ENCODE results near the gene TACR1.
"Not testable (repeated sequence)": the region's sequence is repeated elsewhere in the genome, so short reads cannot be mapped to it uniquely, and the experiment has no call there.

Gene TACR1

DNA sequence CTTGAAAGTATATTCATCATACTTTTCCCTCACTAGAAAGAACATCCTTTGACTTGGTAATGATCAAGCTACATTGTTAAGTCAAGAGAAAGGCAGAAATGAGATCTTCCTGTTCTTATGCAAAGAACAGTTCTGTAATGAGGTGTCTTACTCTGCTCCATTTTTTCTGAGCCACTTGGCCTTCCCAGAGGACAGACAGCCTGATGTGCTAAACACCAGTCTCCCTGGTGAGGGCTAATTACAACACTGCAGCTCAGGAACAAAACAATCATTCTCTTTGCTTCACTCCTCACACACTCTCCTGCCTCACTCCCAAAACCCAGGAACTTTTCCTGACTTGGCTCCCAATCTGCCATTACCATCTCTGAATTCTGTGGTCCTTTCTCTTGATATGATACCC, 25.6 kb downstream of the TACR1 start:
- Histone ChIP-seq H3K27me3 (ENCODE audit: insufficient read depth, low read length) (no peaks in the 10 kb centered on the region), H3K79me2 (ENCODE audit: control insufficient read depth, insufficient read depth, low read length, unreplicated experiment) (no peaks in the 10 kb centered on the region), H3K36me3 (ENCODE audit: insufficient read depth, low read length) (no peaks in the 10 kb centered on the region), H2AFZ (ENCODE audit: low read length, unreplicated experiment) (no peak overlapping the region), H3K4me3 (ENCODE audit: low read depth, low read length) (no peak overlapping the region), H3K4me1 (ENCODE audit: control insufficient read depth, insufficient read depth, low read length, unreplicated experiment) (no peaks in the 10 kb centered on the region), H3K27ac (ENCODE audit: low read depth, low read length) (no peak overlapping the region)

DNA sequence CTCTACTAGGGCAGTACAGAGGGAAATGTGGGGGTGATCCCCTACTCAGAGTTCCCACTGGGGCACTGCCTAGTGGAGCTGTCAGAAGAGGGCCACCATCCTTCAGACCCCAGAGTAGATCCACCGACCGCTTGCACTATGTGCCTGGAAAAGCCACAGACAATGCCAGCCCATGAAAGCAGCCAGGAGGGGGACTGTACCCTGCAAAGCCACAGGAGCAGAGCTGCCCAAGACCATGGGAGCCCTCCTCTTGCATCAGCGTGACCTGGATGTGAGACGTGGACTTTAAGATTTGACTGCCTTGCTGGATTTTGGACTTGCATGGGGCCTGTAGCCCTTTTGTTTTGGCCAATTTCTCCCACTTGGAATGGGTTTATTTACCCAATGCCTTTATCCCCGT, 27.9 kb downstream of the TACR1 start:
- H3K36me3 ChIP-seq (ENCODE audit: insufficient read depth, low read length); H3K4me1 ChIP-seq (ENCODE audit: control insufficient read depth, insufficient read depth, low read length, unreplicated experiment); H3K4me3 ChIP-seq (ENCODE audit: low read depth, low read length); H3K27ac ChIP-seq (ENCODE audit: low read depth, low read length); H3K27me3 ChIP-seq (ENCODE audit: insufficient read depth, low read length); H3K79me2 ChIP-seq (ENCODE audit: control insufficient read depth, insufficient read depth, low read length, unreplicated experiment); H2AFZ ChIP-seq (ENCODE audit: low read length, unreplicated experiment): not testable (repeated sequence)

- Histone ChIP-seq H3K27me3 (ENCODE audit: insufficient read depth, low read length) (no peaks in the 10 kb centered on the region), H3K4me3 (ENCODE audit: low read depth, low read length) (no peak overlapping the region), H3K36me3 (ENCODE audit: insufficient read depth, low read length) (no peaks in the 10 kb centered on the region), H3K27ac (ENCODE audit: low read depth, low read length) (no peak overlapping the region), H3K79me2 (ENCODE audit: control insufficient read depth, insufficient read depth, low read length, unreplicated experiment) (no peaks in the 10 kb centered on the region), H2AFZ (ENCODE audit: low read length, unreplicated experiment) (no peak overlapping the region), H3K4me1 (ENCODE audit: control insufficient read depth, insufficient read depth, low read length, unreplicated experiment) (no peaks in the 10 kb centered on the region)
Observed at GRCh38 chr2:75170889-75171288, 28.4 kb downstream of the TACR1 start.

- Histone ChIP-seq H3K36me3 (ENCODE audit: insufficient read depth, low read length) (no peaks in the 10 kb centered on the region), H3K27me3 (ENCODE audit: insufficient read depth, low read length) (no peaks in the 10 kb centered on the region), H3K27ac (ENCODE audit: low read depth, low read length) (no peak overlapping the region), H3K4me3 (ENCODE audit: low read depth, low read length) (no peak overlapping the region), H2AFZ (ENCODE audit: low read length, unreplicated experiment) (no peak overlapping the region), H3K79me2 (ENCODE audit: control insufficient read depth, insufficient read depth, low read length, unreplicated experiment) (no peaks in the 10 kb centered on the region), H3K4me1 (ENCODE audit: control insufficient read depth, insufficient read depth, low read length, unreplicated experiment) (no peaks in the 10 kb centered on the region)
Observed at GRCh38 chr2:75168186-75168585, 31.1 kb downstream of the TACR1 start.

DNA sequence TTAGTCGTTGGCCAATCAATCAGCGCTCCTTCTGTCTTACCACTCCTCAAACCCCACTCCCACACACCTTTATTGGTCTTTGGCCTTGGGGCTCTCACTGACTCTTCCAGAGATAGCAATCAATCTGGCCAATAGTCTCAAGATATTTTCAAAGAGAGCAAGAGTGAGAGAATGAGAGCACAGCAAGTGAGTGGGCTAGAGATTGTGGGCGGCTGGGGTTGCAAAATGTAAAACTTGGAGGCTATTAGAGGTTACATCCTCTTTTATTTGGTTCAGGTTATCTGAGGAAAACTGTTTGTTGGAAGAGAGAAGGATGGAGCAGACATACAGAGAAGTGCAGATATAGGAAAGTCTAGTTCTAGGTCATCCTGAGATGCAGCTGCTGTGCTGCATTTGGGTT, 32.8 kb downstream of the TACR1 start:
- Histone ChIP-seq H2AFZ (ENCODE audit: low read length, unreplicated experiment) (no peak overlapping the region), H3K27ac (ENCODE audit: low read depth, low read length) (no peak overlapping the region), H3K4me3 (ENCODE audit: low read depth, low read length) (no peak overlapping the region), H3K27me3 (ENCODE audit: insufficient read depth, low read length) (no peaks in the 10 kb centered on the region), H3K4me1 (ENCODE audit: control insufficient read depth, insufficient read depth, low read length, unreplicated experiment) (no peaks in the 10 kb centered on the region), H3K79me2 (ENCODE audit: control insufficient read depth, insufficient read depth, low read length, unreplicated experiment) (no peaks in the 10 kb centered on the region), H3K36me3 (ENCODE audit: insufficient read depth, low read length) (no peaks in the 10 kb centered on the region)

GRCh38 chr2:75162897-75163296, 36.4 kb downstream of the TACR1 start:
- no peaks in the 10 kb centered on the region for H3K79me2 ChIP-seq (ENCODE audit: control insufficient read depth, insufficient read depth, low read length, unreplicated experiment)
- H3K27ac ChIP-seq (ENCODE audit: low read depth, low read length) = no peak overlapping the region
- no peak overlapping the region for H3K4me3 ChIP-seq (ENCODE audit: low read depth, low read length)
- no peaks in the 10 kb centered on the region for H3K4me1 ChIP-seq (ENCODE audit: control insufficient read depth, insufficient read depth, low read length, unreplicated experiment)
- no peak overlapping the region for H2AFZ ChIP-seq (ENCODE audit: low read length, unreplicated experiment)
- H3K36me3 ChIP-seq (ENCODE audit: insufficient read depth, low read length) = no peaks in the 10 kb centered on the region
- H3K27me3 ChIP-seq (ENCODE audit: insufficient read depth, low read length) = no peaks in the 10 kb centered on the region

GRCh38 chr2:75162259-75162658, 37.1 kb downstream of the TACR1 start:
- Histone ChIP-seq H3K4me3 (ENCODE audit: low read depth, low read length) (no peak overlapping the region), H3K36me3 (ENCODE audit: insufficient read depth, low read length) (no peaks in the 10 kb centered on the region), H3K27me3 (ENCODE audit: insufficient read depth, low read length) (no peaks in the 10 kb centered on the region), H3K4me1 (ENCODE audit: control insufficient read depth, insufficient read depth, low read length, unreplicated experiment) (no peaks in the 10 kb centered on the region), H3K27ac (ENCODE audit: low read depth, low read length) (no peak overlapping the region), H2AFZ (ENCODE audit: low read length, unreplicated experiment) (no peak overlapping the region), H3K79me2 (ENCODE audit: control insufficient read depth, insufficient read depth, low read length, unreplicated experiment) (no peaks in the 10 kb centered on the region)

DNA sequence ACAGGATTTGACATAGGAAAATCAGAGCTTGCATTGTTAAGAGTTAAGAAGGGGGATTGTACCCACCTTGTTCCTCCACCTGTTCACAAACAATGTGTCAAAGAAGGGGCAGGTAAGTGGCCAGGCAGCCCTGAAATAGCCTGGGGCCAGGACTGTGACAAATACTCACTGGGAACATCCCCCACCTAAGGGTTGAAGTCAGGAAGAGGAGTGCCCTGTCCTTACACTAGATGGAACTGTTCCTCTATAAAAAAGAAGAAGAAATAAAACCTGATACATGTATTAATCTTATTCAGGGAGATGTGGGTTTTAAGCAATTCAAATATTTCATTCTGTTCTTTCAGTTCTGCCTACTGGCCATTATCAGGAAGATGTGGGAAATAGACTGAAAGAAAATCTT, 41.9 kb downstream of the TACR1 start:
- Histone ChIP-seq H3K36me3 (ENCODE audit: insufficient read depth, low read length) (no peaks in the 10 kb centered on the region), H2AFZ (ENCODE audit: low read length, unreplicated experiment) (no peak overlapping the region), H3K79me2 (ENCODE audit: control insufficient read depth, insufficient read depth, low read length, unreplicated experiment) (no peaks in the 10 kb centered on the region), H3K27me3 (ENCODE audit: insufficient read depth, low read length) (no peaks in the 10 kb centered on the region), H3K4me3 (ENCODE audit: low read depth, low read length) (no peak overlapping the region), H3K4me1 (ENCODE audit: control insufficient read depth, insufficient read depth, low read length, unreplicated experiment) (no peaks in the 10 kb centered on the region), H3K27ac (ENCODE audit: low read depth, low read length) (no peak overlapping the region)

GRCh38 chr2:75155115-75155514, 44.2 kb downstream of the TACR1 start:
- Histone ChIP-seq H2AFZ (ENCODE audit: low read length, unreplicated experiment) (no peak overlapping the region), H3K27ac (ENCODE audit: low read depth, low read length) (no peak overlapping the region), H3K36me3 (ENCODE audit: insufficient read depth, low read length) (no peaks in the 10 kb centered on the region), H3K4me3 (ENCODE audit: low read depth, low read length) (no peak overlapping the region), H3K27me3 (ENCODE audit: insufficient read depth, low read length) (no peaks in the 10 kb centered on the region), H3K79me2 (ENCODE audit: control insufficient read depth, insufficient read depth, low read length, unreplicated experiment) (no peaks in the 10 kb centered on the region), H3K4me1 (ENCODE audit: control insufficient read depth, insufficient read depth, low read length, unreplicated experiment) (no peaks in the 10 kb centered on the region)

GRCh38 chr2:75153221-75153620, 46.1 kb downstream of the TACR1 start:
- Histone ChIP-seq H2AFZ (ENCODE audit: low read length, unreplicated experiment) (no peak overlapping the region), H3K79me2 (ENCODE audit: control insufficient read depth, insufficient read depth, low read length, unreplicated experiment) (no peaks in the 10 kb centered on the region), H3K4me1 (ENCODE audit: control insufficient read depth, insufficient read depth, low read length, unreplicated experiment) (no peaks in the 10 kb centered on the region), H3K27me3 (ENCODE audit: insufficient read depth, low read length) (no peaks in the 10 kb centered on the region), H3K27ac (ENCODE audit: low read depth, low read length) (no peak overlapping the region), H3K4me3 (ENCODE audit: low read depth, low read length) (no peak overlapping the region), H3K36me3 (ENCODE audit: insufficient read depth, low read length) (no peaks in the 10 kb centered on the region)

DNA sequence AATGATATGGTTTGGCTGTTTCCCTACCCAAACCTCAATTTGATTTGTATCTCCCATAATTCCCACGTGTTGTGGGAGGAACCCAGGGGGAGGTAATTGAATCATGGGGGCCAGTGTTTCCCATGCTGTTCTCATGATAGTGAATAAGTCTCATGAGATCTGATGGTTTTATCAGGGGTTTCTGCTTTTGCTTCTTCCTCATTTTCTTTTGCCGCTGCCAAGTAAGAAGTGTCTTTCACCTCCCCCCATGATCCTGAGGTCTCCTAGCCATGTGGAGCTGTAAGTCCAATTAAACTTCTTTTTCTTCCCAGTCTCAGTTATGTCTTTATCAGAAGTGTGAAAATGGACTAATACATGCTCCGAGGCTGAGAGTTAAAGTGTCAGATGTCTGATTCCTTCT, 47.1 kb downstream of the TACR1 start:
- H3K36me3 ChIP-seq (ENCODE audit: insufficient read depth, low read length); H3K79me2 ChIP-seq (ENCODE audit: control insufficient read depth, insufficient read depth, low read length, unreplicated experiment); H3K4me1 ChIP-seq (ENCODE audit: control insufficient read depth, insufficient read depth, low read length, unreplicated experiment); H3K27ac ChIP-seq (ENCODE audit: low read depth, low read length); H3K27me3 ChIP-seq (ENCODE audit: insufficient read depth, low read length); H3K4me3 ChIP-seq (ENCODE audit: low read depth, low read length); H2AFZ ChIP-seq (ENCODE audit: low read length, unreplicated experiment): not testable (repeated sequence)

- H2AFZ ChIP-seq (ENCODE audit: low read length, unreplicated experiment); H3K4me3 ChIP-seq (ENCODE audit: low read depth, low read length); H3K27ac ChIP-seq (ENCODE audit: low read depth, low read length); H3K27me3 ChIP-seq (ENCODE audit: insufficient read depth, low read length); H3K36me3 ChIP-seq (ENCODE audit: insufficient read depth, low read length); H3K79me2 ChIP-seq (ENCODE audit: control insufficient read depth, insufficient read depth, low read length, unreplicated experiment): not testable (repeated sequence)
- peaks cover 21% of the 10 kb centered on the region for H3K4me1 ChIP-seq (ENCODE audit: control insufficient read depth, insufficient read depth, low read length, unreplicated experiment)
Observed at GRCh38 chr2:75147884-75148283, 51.4 kb downstream of the TACR1 start.

Data from ACC112 (cell line).